ENCODE results near the gene C19orf25.

Gene C19orf25

GRCh38 chr19:1518471-1518870 lies 39.5 kb upstream of the C19orf25 start:
- no peak for ATAC-seq
- TF ChIP-seq TSHZ2 (CRISPR knock-in tag; IDR thresholded peaks at IDR 0.05) (no peak), ESRRG (CRISPR knock-in tag; IDR thresholded peaks at IDR 0.05) (no peak), CSRNP3 (CRISPR knock-in tag; IDR thresholded peaks at IDR 0.05) (no peak), RARB (CRISPR knock-in tag; IDR thresholded peaks at IDR 0.05) (no peak), PATZ1 (CRISPR knock-in tag; IDR thresholded peaks at IDR 0.05; ENCODE audit: borderline replicate concordance) (no peak)

GRCh38 chr19:1516395-1516753 lies 37.4 kb upstream of the C19orf25 start:
- no peak for ATAC-seq
- TF ChIP-seq ZNF70 (CRISPR knock-in tag; IDR thresholded peaks at IDR 0.05) (no peak), PPARA (CRISPR knock-in tag; IDR thresholded peaks at IDR 0.05; ENCODE audit: borderline replicate concordance) (no peak), ZFP3 (CRISPR knock-in tag; IDR thresholded peaks at IDR 0.05) (no peak), CREB5 (CRISPR knock-in tag; IDR thresholded peaks at IDR 0.05; ENCODE audit: low read depth) (no peak), GLIS3 (CRISPR knock-in tag; IDR thresholded peaks at IDR 0.05) (no peak), SNAI2 (CRISPR knock-in tag; IDR thresholded peaks at IDR 0.05) (no peak), ARNTL (CRISPR knock-in tag; IDR thresholded peaks at IDR 0.05; ENCODE audit: borderline replicate concordance, low read depth) (no peak), CSRNP3 (CRISPR knock-in tag; IDR thresholded peaks at IDR 0.05) (no peak), POU6F1 (CRISPR knock-in tag; IDR thresholded peaks at IDR 0.05; ENCODE audit: borderline replicate concordance, low read depth) (no peak), ZFP30 (CRISPR knock-in tag; IDR thresholded peaks at IDR 0.05) (no peak)

- ATAC-seq = no peak
- TF ChIP-seq ZNF565 (CRISPR knock-in tag; conservative IDR thresholded peaks at IDR 0.05; ENCODE audit: low read depth) (no peak), GLIS3 (CRISPR knock-in tag; IDR thresholded peaks at IDR 0.05) (no peak), ARNTL (CRISPR knock-in tag; IDR thresholded peaks at IDR 0.05; ENCODE audit: borderline replicate concordance, low read depth) (no peak), BACH2 (CRISPR knock-in tag; IDR thresholded peaks at IDR 0.05; ENCODE audit: borderline replicate concordance) (no peak), ESRRG (CRISPR knock-in tag; IDR thresholded peaks at IDR 0.05) (no peak), CSRNP3 (CRISPR knock-in tag; IDR thresholded peaks at IDR 0.05) (no peak), ZNF8 (CRISPR knock-in tag; IDR thresholded peaks at IDR 0.05) (no peak), TCF4 (CRISPR knock-in tag; IDR thresholded peaks at IDR 0.05; ENCODE audit: borderline replicate concordance) (no peak), ZNF70 (CRISPR knock-in tag; IDR thresholded peaks at IDR 0.05) (no peak), TSHZ2 (CRISPR knock-in tag; IDR thresholded peaks at IDR 0.05) (no peak), CSDC2 (CRISPR knock-in tag; IDR thresholded peaks at IDR 0.05) (no peak), ISL1 (CRISPR knock-in tag; IDR thresholded peaks at IDR 0.05) (no peak), ZC3H10 (CRISPR knock-in tag; IDR thresholded peaks at IDR 0.05) (no peak)
Observed at GRCh38 chr19:1514986-1515721, 36.1 kb upstream of the C19orf25 start.

Data from SK-N-SH treated with all-trans-retinoic acid at 6 μM for 48 hours (cell line).